GM11168 (cell line): Measurements from ENCODE around the gene RPP25L.

Experiments used
- in situ Hi-C: fragments of 300-500 bp; cut with MboI; formaldehyde crosslinking; loops from one replicate; pipeline ENCODE4 v1.12.0; 2022; ENCODE audit warnings: low sequenced_read_pairs; ENCODE audit not compliant: unreplicated experiment

RPP25L gene

GRCh38 chr9:34588671-34589635 is 22.9 kb downstream of the RPP25L start:
- in situ Hi-C loops = no loop called here

- in situ Hi-C loops = no loop called here
Observed at GRCh38 chr9:34587271-34587670, 24.6 kb downstream of the RPP25L start.

- in situ Hi-C loops = no loop called here
Observed at GRCh38 chr9:34585946-34586669, 25.8 kb downstream of the RPP25L start.

DNA sequence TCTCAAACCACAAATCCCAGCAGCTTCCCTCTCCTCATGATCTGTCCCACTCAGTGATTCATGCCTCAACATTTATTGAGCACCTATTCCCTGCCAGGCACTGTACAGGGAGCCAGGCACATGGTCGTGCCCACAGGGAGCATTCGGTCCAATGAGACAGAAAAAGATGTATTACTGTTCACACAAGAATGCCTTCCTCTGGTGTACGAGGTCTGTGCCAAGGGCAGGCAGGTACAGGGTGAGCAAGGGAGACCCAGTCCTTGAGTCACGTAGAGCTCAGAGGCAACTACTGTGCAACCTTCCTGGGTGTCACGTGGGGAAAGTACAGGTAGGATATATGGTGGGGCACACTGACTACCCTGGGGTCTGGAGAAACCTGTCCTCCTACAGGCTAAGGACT is 26.9 kb downstream of the RPP25L start:
- in situ Hi-C loops = no loop called here

DNA sequence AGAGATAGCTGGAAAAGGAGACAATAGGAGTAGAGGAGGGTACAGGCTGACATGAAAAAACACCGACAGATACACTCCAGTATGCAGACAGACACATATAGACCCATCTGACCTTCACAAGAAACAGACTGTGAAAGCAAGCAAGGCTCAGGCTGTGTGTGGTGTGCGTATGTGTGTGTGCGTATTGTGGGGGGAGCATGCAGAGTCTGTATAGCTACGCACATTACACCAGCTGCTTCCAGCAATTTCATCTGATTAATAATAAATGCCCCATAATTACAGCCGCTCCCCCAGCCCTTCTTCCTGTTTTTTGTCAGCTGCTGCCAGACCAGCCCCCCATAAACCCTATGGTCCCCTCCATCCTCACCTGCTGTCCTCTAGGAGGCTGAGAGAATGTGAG is 29.1 kb downstream of the RPP25L start:
- in situ Hi-C loops = no loop called here

- in situ Hi-C loops = no loop called here
Observed at GRCh38 chr9:34581318-34581717, 30.6 kb downstream of the RPP25L start.

DNA sequence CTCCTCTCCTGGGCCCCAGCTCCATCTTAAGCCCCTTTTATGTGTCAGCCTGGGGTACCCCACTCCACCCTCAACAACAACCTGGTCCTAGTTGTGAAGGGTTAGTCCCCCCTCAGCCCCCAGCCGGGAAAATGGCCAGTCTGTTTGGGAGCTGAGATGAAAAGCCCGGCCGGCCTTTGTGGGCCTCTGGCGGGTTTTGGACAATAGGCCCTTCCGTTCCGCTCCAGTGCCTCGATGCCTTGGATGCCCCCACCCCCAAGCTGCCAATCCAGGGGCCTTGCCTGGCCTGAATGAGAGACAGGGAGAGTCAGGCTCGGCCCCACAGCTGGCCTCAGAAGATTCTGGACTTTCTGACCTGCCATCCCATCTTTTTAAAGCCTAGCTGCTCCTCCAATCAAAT is 31.5 kb downstream of the RPP25L start:
- in situ Hi-C loops = no loop called here

GRCh38 chr9:34579808-34580163 is 32.1 kb downstream of the RPP25L start:
- in situ Hi-C loops = no loop called here

- in situ Hi-C loops = no loop called here
Observed at GRCh38 chr9:34579104-34579807, 32.6 kb downstream of the RPP25L start.

DNA sequence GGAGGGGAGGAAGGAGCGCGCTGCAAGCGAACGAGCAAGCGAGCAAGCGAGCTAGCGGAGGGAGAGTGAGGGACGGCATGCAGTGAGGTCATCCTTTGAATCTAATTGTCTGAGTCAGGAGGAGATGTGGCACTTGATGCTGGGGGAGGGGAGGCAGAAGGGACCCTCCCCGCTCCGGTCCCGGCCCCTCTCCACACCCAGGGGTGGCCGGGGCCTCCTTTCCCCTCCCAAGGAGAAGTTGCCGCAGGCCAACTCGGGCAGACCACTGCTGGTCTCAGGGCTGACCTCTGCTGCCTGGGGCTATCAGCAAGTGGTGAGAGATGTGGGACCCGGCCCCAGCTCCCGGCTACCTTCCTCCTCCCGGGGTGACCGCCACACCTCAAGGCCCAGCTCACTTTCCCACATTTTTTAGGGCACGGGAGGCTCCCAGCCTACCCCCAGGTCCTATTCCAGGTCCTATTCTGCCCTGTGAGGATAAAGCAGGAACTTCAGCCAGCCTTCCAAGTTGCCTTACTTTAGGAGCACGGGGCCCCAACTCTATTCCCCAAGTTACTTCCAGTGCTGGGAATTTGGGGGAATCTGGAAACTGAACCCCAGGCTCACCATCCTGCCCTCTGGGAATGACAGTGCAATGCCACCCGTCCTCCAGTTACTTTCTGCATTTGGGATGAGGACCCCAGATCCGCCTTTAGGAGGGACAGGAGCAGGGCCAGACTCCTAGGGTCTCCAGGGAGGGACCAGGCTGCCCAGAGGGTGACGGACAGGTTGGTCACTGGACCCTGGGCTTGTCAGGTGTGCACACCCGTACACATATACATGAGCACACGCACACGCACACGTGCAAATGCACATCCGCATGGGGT is 33.4 kb downstream of the RPP25L start:
- in situ Hi-C loops = no loop called here

DNA sequence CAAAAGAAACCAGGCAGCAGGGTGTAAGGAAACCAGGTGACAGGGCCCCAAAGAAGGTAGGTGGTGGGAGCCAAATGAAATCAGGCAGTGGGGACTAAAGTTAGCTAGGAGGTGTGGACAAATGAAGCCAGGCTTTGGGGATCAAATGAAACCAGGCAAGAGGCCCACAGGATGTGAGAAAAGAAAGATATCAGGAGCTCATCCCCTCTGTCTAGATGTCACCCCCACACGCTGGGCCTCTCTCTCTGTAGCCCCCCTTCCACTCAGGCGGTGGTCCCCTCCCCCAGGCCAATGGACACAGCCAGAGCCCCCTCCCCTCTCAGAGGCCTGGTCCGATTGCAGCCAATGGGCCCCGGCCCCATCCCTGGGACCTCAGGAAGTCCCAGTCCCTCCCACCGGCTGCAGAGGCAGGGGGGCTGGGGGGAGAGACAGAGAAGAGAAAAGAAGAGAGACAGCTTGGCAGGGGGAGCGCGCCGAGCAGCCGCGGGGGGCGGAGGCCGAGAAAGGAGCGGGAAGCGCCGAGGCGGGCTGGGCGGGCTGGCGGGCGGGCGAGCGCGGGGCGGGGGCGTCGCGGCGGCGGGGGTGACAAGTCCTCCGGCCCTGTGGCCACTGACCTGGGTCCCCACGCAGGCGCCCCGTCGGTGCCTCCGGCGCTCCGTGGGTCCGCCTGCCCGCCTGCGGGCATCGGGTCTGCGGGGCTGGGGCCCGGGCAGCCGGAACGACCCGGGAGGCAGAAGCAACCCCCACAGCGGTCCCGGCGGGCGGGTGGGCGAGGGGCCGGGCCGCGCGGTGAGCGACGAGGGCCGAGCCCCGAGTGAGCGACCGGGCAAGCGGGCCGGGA is 34.3 kb downstream of the RPP25L start:
- in situ Hi-C loops = no loop called here

DNA sequence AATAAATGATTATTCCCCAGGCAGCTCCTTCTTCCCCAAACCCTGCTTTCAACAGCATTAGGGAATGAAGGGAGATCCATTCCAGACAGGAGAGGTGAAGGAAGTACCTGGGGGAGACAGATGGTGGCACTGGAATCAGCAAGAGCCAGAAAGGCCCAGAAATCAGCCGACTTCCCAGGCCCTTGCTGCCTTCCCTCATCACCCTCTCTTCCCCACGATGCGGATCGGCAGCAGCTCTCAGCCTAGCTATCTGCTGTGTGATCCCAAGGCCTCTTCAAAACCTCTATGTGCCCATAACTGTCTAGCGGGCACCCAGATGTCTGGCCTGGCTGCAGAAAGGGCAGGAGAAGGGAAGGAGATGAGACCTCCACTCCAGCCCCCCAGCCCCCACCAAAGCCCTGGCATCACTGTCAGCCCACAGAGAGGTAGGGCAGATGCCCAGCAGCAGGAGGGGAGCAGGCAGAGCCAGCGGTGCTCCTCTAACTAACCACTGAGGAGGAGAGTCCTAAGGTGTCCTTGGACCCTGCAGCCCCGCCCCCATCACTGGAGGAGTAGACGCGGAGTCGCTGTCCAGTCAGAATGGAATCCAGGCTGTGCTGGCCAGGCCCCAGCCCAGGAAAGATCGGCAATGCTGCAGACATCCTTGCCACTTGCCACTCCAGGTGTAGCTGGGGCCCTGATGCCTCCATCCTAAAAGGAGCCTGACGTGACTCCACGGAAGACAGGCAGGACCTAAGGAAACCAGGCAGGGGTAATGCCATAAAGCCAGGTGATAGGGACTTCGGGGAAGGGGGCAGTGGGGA is 35.1 kb downstream of the RPP25L start:
- in situ Hi-C loops = no loop called here

- in situ Hi-C loops = no loop called here
Observed at GRCh38 chr9:34575862-34576596, 35.9 kb downstream of the RPP25L start.

GRCh38 chr9:34575241-34575640 is 36.7 kb downstream of the RPP25L start:
- in situ Hi-C loops = no loop called here

- in situ Hi-C loops = no loop called here
Observed at GRCh38 chr9:34574571-34574970, 37.3 kb downstream of the RPP25L start.

GRCh38 chr9:34573599-34574325 is 38.1 kb downstream of the RPP25L start:
- in situ Hi-C loops = no loop called here

GRCh38 chr9:34572628-34573027 is 39.3 kb downstream of the RPP25L start:
- in situ Hi-C loops = no loop called here
